ENCODE data around the gene PCGF2. TPM values are rescaled to one million over a fixed set of nuclear protein-coding genes. Genes with fewer than 3 reads are reported as not detected.

PCGF2 gene
- total and polyA plus RNA-seq, 2 of the 8 experiments (the other 6 are each of a cell fraction or from before 2014, with no cell fraction given), result 42.1 to 93.3 TPM

GRCh38 chr17:38703742-38704605, 44.2 kb downstream of the PCGF2 start (continued):
- peak; percentile 65; the same call in 1 of the 2 replicates for TF ChIP-seq RXRA (IDR thresholded peaks at IDR 0.05; ENCODE audit: insufficient read depth, low read depth, low read length)
- TF ChIP-seq SIRT6 (IDR thresholded peaks at IDR 0.05; ENCODE audit: low read length), result no peak
- TF ChIP-seq POU5F1 (IDR thresholded peaks at IDR 0.05; ENCODE audit: low read depth, low read length), result no peak
- 0 out of 2 replicates have a peak, but pooled peaks have one; percentile 20 for TF ChIP-seq YY1 (IDR thresholded peaks at IDR 0.05; ENCODE audit: low read depth, low read length)
- peak; percentile 24 for TF ChIP-seq SAP30 (IDR thresholded peaks at IDR 0.05; ENCODE audit: insufficient read depth, insufficient replicate concordance, low read length)
- TF ChIP-seq EGR1 (IDR thresholded peaks at IDR 0.05; ENCODE audit: borderline replicate concordance, low read depth, low read length), result peak; percentile 67; the same call in 1 of the 2 replicates
- no peak for TF ChIP-seq ZNF274 (IDR thresholded peaks at IDR 0.05; ENCODE audit: borderline replicate concordance, extremely low read depth, low read length)
- TF ChIP-seq CTCF (IDR thresholded peaks at IDR 0.05; ENCODE audit: control extremely low read depth in 1 of 3, insufficient read depth in 1 of 3, low read depth in 1 of 3, low read length in 3 of 3), result no peak
- TF ChIP-seq USF2 (IDR thresholded peaks at IDR 0.05; ENCODE audit: low read length), result no peak
- no peak for TF ChIP-seq HDAC6 (IDR thresholded peaks at IDR 0.05; ENCODE audit: low read depth, low read length)
- TF ChIP-seq SUZ12 (IDR thresholded peaks at IDR 0.05; ENCODE audit: low read length), result no peak
- peak; percentile 97 for TF ChIP-seq CTBP2 (IDR thresholded peaks at IDR 0.05; ENCODE audit: borderline replicate concordance, insufficient read depth, insufficient read length, low read length)
- TF ChIP-seq KDM4A (IDR thresholded peaks at IDR 0.05; ENCODE audit: low read depth, low read length, severe bottlenecking), result no peak
- TF ChIP-seq PHF8 (conservative IDR thresholded peaks at IDR 0.05; ENCODE audit: low read depth, low read length), result no peak
- TF ChIP-seq CHD1 (IDR thresholded peaks at IDR 0.05; ENCODE audit: low read depth, low read length), result no peak
- 0 out of 2 replicates have a peak, but pooled peaks have one; percentile 25 for TF ChIP-seq SP4 (IDR thresholded peaks at IDR 0.05; ENCODE audit: low read length)
- peak; percentile 72 for TF ChIP-seq NANOG (IDR thresholded peaks at IDR 0.05; ENCODE audit: insufficient read depth, low read depth, low read length, poor library complexity, severe bottlenecking)
- peak; percentile 11; the same call in 1 of the 2 replicates for TF ChIP-seq KDM1A (IDR thresholded peaks at IDR 0.05; ENCODE audit: borderline replicate concordance, low read length)
- TF ChIP-seq JUN (IDR thresholded peaks at IDR 0.05; ENCODE audit: low read depth, low read length), result no peak
- TF ChIP-seq CEBPB (IDR thresholded peaks at IDR 0.05; ENCODE audit: low read depth, low read length), result no peak
